Tibial nerve (tissue), 4 donors: ENCODE data around the gene NFATC1. TPM values are rescaled to one million over a fixed set of nuclear protein-coding genes. Genes with fewer than 3 reads are reported as not detected.

Source experiments
- DNase-seq, 2 donors: peaks; one replicate each; pipeline ENCODE4 v3.0.0-alpha.2; 2019; ENCODE audit warnings: low spot score in 2 of 2
- H3K27ac ChIP-seq, 4 donors: fragments of 200-600 bp; sonication (generic) in 3 of 4; one replicate each; pipeline ENCODE4 v1.5.1; 2017 to 2019; ENCODE audit warnings: mild to moderate bottlenecking in 1 of 4
- H3K27me3 ChIP-seq, 2 donors: fragments of 200-600 bp; sonication (generic) in 1 of 2; one replicate each; pipeline versions ENCODE4 v1.5.1 to v1.6.0; 2017 to 2019
- H3K36me3 ChIP-seq, 3 donors: fragments of 200-600 bp; sonication (generic); one replicate each; pipeline ENCODE4 v1.5.1; 2018 to 2019
- H3K4me1 ChIP-seq, 4 donors: fragments of 200-600 bp; sonication (generic) in 3 of 4; one replicate each; pipeline ENCODE4 v1.5.1; 2017 to 2019
- H3K4me3 ChIP-seq, 4 donors: fragments of 200-600 bp; sonication (generic) in 3 of 4; one replicate each; pipeline ENCODE4 v1.5.1; 2017 to 2019; ENCODE audit warnings: mild to moderate bottlenecking in 1 of 4, moderate library complexity in 1 of 4
- H3K9me3 ChIP-seq, 4 donors: fragments of 200-600 bp; sonication (generic) in 3 of 4; one replicate each; pipeline ENCODE4 v1.5.1; 2017 to 2019
- CTCF ChIP-seq, 5 experiments: fragments of 200-600 bp in 3 of 5; fragments of 450-650 bp in 2 of 5; sonication (generic) in 3 of 5; IDR thresholded peaks; one replicate each; pipeline ENCODE4 v1.5.1; 2016 to 2019; ENCODE audit warnings: antibody characterized with exemption in 5 of 5, mild to moderate bottlenecking in 3 of 5, moderate library complexity in 2 of 5
- EP300 ChIP-seq, 2 donors: sonication (generic); formaldehyde crosslinking; IDR thresholded peaks; one replicate each; pipeline ENCODE4 v1.6.1; 2017; ENCODE audit warnings: antibody characterized with exemption in 2 of 2, mild to moderate bottlenecking in 1 of 2
- POLR2A ChIP-seq, 2 donors: fragments of 450-650 bp; IDR thresholded peaks; one replicate each; pipeline ENCODE4 v1.6.1; 2017; ENCODE audit warnings: antibody characterized with exemption in 2 of 2, mild to moderate bottlenecking in 2 of 2, moderate library complexity in 2 of 2
- WGBS, 2 donors: methylation state at CpG; one replicate each; pipeline ENCODE4 v1.1.5; 2018; 5-methylcytosine and 5-hydroxymethylcytosine counted together
- total RNA-seq, 4 donors: library from RNA; depleted of rRNA; stranded (reverse); fragments of >200 nt; gene quantifications; one replicate each; pipeline ENCODE4 v1.1.0, GENCODE V29; 2016

The NFATC1 gene
- total RNA-seq, 4 donors from 2014 or later, result 33.7 to 48.6 (median 37.8) TPM

GRCh38 chr18:79477711-79478483 lies 82.2 kb downstream of the NFATC1 start:
- H3K36me3 ChIP-seq, result peaks cover 0 to 27% (median 0%) of the 10 kb centered on the region in 3 donors
- DNase-seq, result no peak

GRCh38 chr18:79478484-79479115 lies 82.9 kb downstream of the NFATC1 start:
- H3K36me3 ChIP-seq, result peaks cover 0 to 22% (median 0%) of the 10 kb centered on the region in 3 donors
- 88 to 96% methylated on average over 9 to 30 of the region's 33 CpGs for WGBS, 2 donors
- H3K27ac ChIP-seq, result no peak overlapping the region
- H3K4me3 ChIP-seq, result no peak overlapping the region
- no peak for DNase-seq
- H3K9me3 ChIP-seq, result no peaks in the 10 kb centered on the region
- peaks cover 0 to 18% (median 0%) of the 10 kb centered on the region in 4 donors for H3K4me1 ChIP-seq
- H3K27me3 ChIP-seq, result no peaks in the 10 kb centered on the region
- no peak for TF ChIP-seq POLR2A (IDR thresholded peaks at IDR 0.05)
- TF ChIP-seq EP300 (IDR thresholded peaks at IDR 0.05), result no peak
- no peak for TF ChIP-seq CTCF (IDR thresholded peaks at IDR 0.05)

More at GRCh38 chr18:79477711-79478483, 82.2 kb downstream of the NFATC1 start:
- peak overlapping the region in 1 of 4 donors; percentile 34 for H3K27ac ChIP-seq
- no peaks in the 10 kb centered on the region for H3K27me3 ChIP-seq
- no peaks in the 10 kb centered on the region for H3K9me3 ChIP-seq
- no peak overlapping the region for H3K4me3 ChIP-seq
- peaks cover 0 to 18% (median 0%) of the 10 kb centered on the region in 4 donors for H3K4me1 ChIP-seq
- WGBS, 2 donors, result 88 to 90% methylated on average over 15 to 17 of the region's 22 CpGs
- no peak for TF ChIP-seq POLR2A (IDR thresholded peaks at IDR 0.05)
- no peak for TF ChIP-seq EP300 (IDR thresholded peaks at IDR 0.05)
- no peak for TF ChIP-seq CTCF (IDR thresholded peaks at IDR 0.05)

GRCh38 chr18:79479116-79479760 lies 83.5 kb downstream of the NFATC1 start:
- Histone ChIP-seq H3K9me3 (no peaks in the 10 kb centered on the region), H3K36me3 (peaks cover 0 to 22% (median 0%) of the 10 kb centered on the region in 3 donors), H3K27me3 (no peaks in the 10 kb centered on the region), H3K4me3 (no peak overlapping the region), H3K27ac (no peak overlapping the region), H3K4me1 (peaks cover 0 to 24% (median 0%) of the 10 kb centered on the region in 4 donors)
- no peak for DNase-seq
- 88 to 90% methylated on average over 25 of the region's 25 CpGs for WGBS, 2 donors
- TF ChIP-seq POLR2A (IDR thresholded peaks at IDR 0.05) (no peak), EP300 (IDR thresholded peaks at IDR 0.05) (no peak), CTCF (IDR thresholded peaks at IDR 0.05) (no peak)

GRCh38 chr18:79479761-79480161 lies 84.0 kb downstream of the NFATC1 start:
- no peak overlapping the region for H3K4me3 ChIP-seq
- no peaks in the 10 kb centered on the region for H3K27me3 ChIP-seq
- H3K27ac ChIP-seq, result no peak overlapping the region
- H3K9me3 ChIP-seq, result no peaks in the 10 kb centered on the region
- DNase-seq, result no peak
- TF ChIP-seq CTCF (IDR thresholded peaks at IDR 0.05) (no peak), EP300 (IDR thresholded peaks at IDR 0.05) (no peak), POLR2A (IDR thresholded peaks at IDR 0.05) (no peak)
- H3K36me3 ChIP-seq, result peaks cover 0 to 22% (median 0%) of the 10 kb centered on the region in 3 donors
- H3K4me1 ChIP-seq, result peaks cover 0 to 30% (median under 1%) of the 10 kb centered on the region in 4 donors
- WGBS, 2 donors, result 79 to 93% methylated on average over 17 to 18 of the region's 20 CpGs
